GM12878 (cell line): ENCODE measurements around the gene TNP1. TPM values are rescaled to one million over a fixed set of nuclear protein-coding genes. Genes with fewer than 3 reads are reported as not detected.

ENCODE experiments used
- ATAC-seq: fragments of 200-7000 bp; cut with Tn5 transposase; 3 replicates; pipeline ENCODE4 v1.9.1; 2020; ENCODE audit warnings: mild to moderate bottlenecking, moderate library complexity
- BruUV-seq: library from RNA; stranded (reverse); fragments of 400-500 nt; replicated peaks from 2 replicates; lab custom pipeline; 2021; lab: Mats Ljungman, UMichigan
- CTCF ChIA-PET: fragments of 300-600 bp; sonication (Branson Sonifier 250); formaldehyde crosslinking; extraction: SDS; loops from one replicate; lab custom pipeline; 2021; ENCODE audit warnings: inconsistent platforms; lab: Yijun Ruan, JAX
- POLR2A ChIA-PET: fragments of 350-600 bp; formaldehyde crosslinking; extraction: SDS; loops from one replicate; lab custom pipeline; 2021; ENCODE audit warnings: inconsistent platforms; lab: Charles Lee
- RAD21 ChIA-PET: fragments of 300-600 bp; sonication (Branson Sonifier 250); formaldehyde crosslinking; loops from one replicate; lab custom pipeline; 2023; ENCODE audit warnings: antibody characterized with exemption; ENCODE audit not compliant: unreplicated experiment; lab: Charles Lee
- SMC1A ChIA-PET: fragments of 300-600 bp; sonication (Branson Sonifier 250); formaldehyde crosslinking; loops from one replicate; lab custom pipeline; 2023; ENCODE audit not compliant: unreplicated experiment, uncharacterized antibody; lab: Charles Lee
- DNase-seq: peaks from one replicate; pipeline ENCODE4 v3.0.0-alpha.2; 2011; ENCODE audit warnings: low read depth, low spot score
- FAIRE-seq: peaks from 3 replicates; lab custom pipeline; 2011; peaks lifted over from hg19 to GRCh38; lab: Jason Lieb, UNC
- H2AFZ ChIP-seq: 2 replicates; pipeline ENCODE4 v1.6.0; 2011; ENCODE audit warnings: low read depth, low read length, control low read depth; ENCODE audit not compliant: control insufficient read depth
- H3K27ac ChIP-seq: 2 replicates; pipeline ENCODE4 v1.5.1; 2011; ENCODE audit warnings: control low read depth; ENCODE audit not compliant: control insufficient read depth, insufficient read depth
- H3K27me3 ChIP-seq, 2 experiments: replicated peaks in 1 of 2; 2 replicates each; pipeline versions ENCODE4 v1.6.0 to v1.6.1; 2011; ENCODE audit warnings: low read length in 1 of 2; ENCODE audit not compliant: control insufficient read depth in 2 of 2, insufficient read depth in 2 of 2
- H3K36me3 ChIP-seq, 2 experiments: 2 replicates each; pipeline ENCODE4 v1.5.1; 2011; ENCODE audit warnings: low read length in 1 of 2; ENCODE audit not compliant: control insufficient read depth in 2 of 2, insufficient read depth in 2 of 2
- H3K4me1 ChIP-seq: 2 replicates; pipeline ENCODE4 v1.6.1; 2011; ENCODE audit warnings: mild to moderate bottlenecking, low read length, moderate library complexity, mixed read lengths; ENCODE audit not compliant: control insufficient read depth, insufficient read depth
- H3K4me2 ChIP-seq: 2 replicates; pipeline ENCODE4 v1.6.0; 2011; ENCODE audit warnings: control low read depth; ENCODE audit not compliant: control insufficient read depth, insufficient read depth
- H3K4me3 ChIP-seq: fragments of 200-600 bp; sonication (generic); 2 replicates; pipeline ENCODE4 v1.5.1; 2016
- H3K79me2 ChIP-seq: 2 replicates; pipeline ENCODE4 v1.6.0; 2011; ENCODE audit warnings: low read length; ENCODE audit not compliant: control insufficient read depth, insufficient read depth
- H3K9ac ChIP-seq: 2 replicates; pipeline ENCODE4 v1.8.0; 2011; ENCODE audit warnings: low read length, control low read depth, mixed read lengths; ENCODE audit not compliant: control insufficient read depth, insufficient read depth
- H3K9me3 ChIP-seq: replicated peaks from 3 replicates; pipeline ENCODE4 v1.5.1; 2011; ENCODE audit warnings: mild to moderate bottlenecking, low read length; ENCODE audit not compliant: control insufficient read depth, insufficient read depth
- H4K20me1 ChIP-seq: 2 replicates; pipeline ENCODE4 v1.6.0; 2011; ENCODE audit not compliant: control insufficient read depth, insufficient read depth
- ATF2 ChIP-seq: IDR thresholded peaks from 2 replicates; pipeline ENCODE4 v1.6.1; 2012; ENCODE audit warnings: low read length, inconsistent platforms
- ATF3 ChIP-seq: IDR thresholded peaks from 2 replicates; pipeline ENCODE4 v1.6.1; 2011; ENCODE audit warnings: low read depth, mild to moderate bottlenecking, low read length, moderate library complexity, borderline replicate concordance; ENCODE audit errors: extremely low read depth
- BACH1 ChIP-seq: fragments of 450-650 bp; IDR thresholded peaks from 2 replicates; pipeline ENCODE4 v1.6.1; 2017; ENCODE audit warnings: mild to moderate bottlenecking, borderline replicate concordance
- BCL3 ChIP-seq: IDR thresholded peaks from 2 replicates; pipeline ENCODE4 v1.6.1; 2011; ENCODE audit warnings: borderline replicate concordance, low read depth, mild to moderate bottlenecking, moderate library complexity, low read length; ENCODE audit not compliant: insufficient read depth, poor library complexity, severe bottlenecking
- E4F1 ChIP-seq: fragments of 450-650 bp; IDR thresholded peaks from 2 replicates; pipeline ENCODE4 v1.6.1; 2018; ENCODE audit warnings: borderline replicate concordance, mild to moderate bottlenecking; ENCODE audit not compliant: partially characterized antibody
- HDAC6 ChIP-seq: fragments of 200-600 bp; sonication (generic); IDR thresholded peaks from one replicate; pipeline ENCODE4 v1.8.0; 2017; ENCODE audit warnings: antibody characterized with exemption; ENCODE audit not compliant: unreplicated experiment
- KDM1A ChIP-seq: fragments of 200-600 bp; sonication (generic); IDR thresholded peaks from 2 replicates; pipeline ENCODE4 v1.6.1; 2016; ENCODE audit warnings: borderline replicate concordance
- MEF2B ChIP-seq: fragments of 450-650 bp; IDR thresholded peaks from 2 replicates; pipeline ENCODE4 v1.6.1; 2018; ENCODE audit warnings: mild to moderate bottlenecking, moderate library complexity; ENCODE audit not compliant: partially characterized antibody, poor library complexity, severe bottlenecking
- MYB ChIP-seq: fragments of 150-350 bp; IDR thresholded peaks from 2 replicates; pipeline ENCODE4 v1.6.1; 2014; ENCODE audit warnings: mild to moderate bottlenecking, low read depth, low read length, borderline replicate concordance
- RAD51 ChIP-seq: fragments of 450-650 bp; IDR thresholded peaks from 2 replicates; pipeline ENCODE4 v1.6.1; 2016; ENCODE audit warnings: moderate library complexity, mild to moderate bottlenecking, inconsistent platforms
- RCOR1 ChIP-seq: conservative IDR thresholded peaks from 2 replicates; pipeline ENCODE4 v1.6.1; 2012; ENCODE audit warnings: low read depth, low read length, improper control_type of control experiment
- SPI1 ChIP-seq: IDR thresholded peaks from 2 replicates; pipeline ENCODE4 v1.6.1; 2011; ENCODE audit warnings: low read depth, mild to moderate bottlenecking, low read length, moderate library complexity, borderline replicate concordance; ENCODE audit not compliant: insufficient read depth
- STAT3 ChIP-seq: IDR thresholded peaks from 2 replicates; pipeline ENCODE4 v1.6.1; 2011; ENCODE audit warnings: low read depth, low read length, improper control_type of control experiment
- SUZ12 ChIP-seq: fragments of 200-600 bp; sonication (generic); IDR thresholded peaks from one replicate; pipeline ENCODE4 v1.6.1; 2018; ENCODE audit warnings: antibody characterized with exemption, mild to moderate bottlenecking; ENCODE audit not compliant: unreplicated experiment
- TBL1XR1 ChIP-seq: IDR thresholded peaks from 2 replicates; pipeline ENCODE4 v1.6.1; 2012; ENCODE audit warnings: low read depth, low read length, improper control_type of control experiment
- TCF3 ChIP-seq: IDR thresholded peaks from 2 replicates; pipeline ENCODE4 v1.6.1; 2012; ENCODE audit warnings: low read depth, mild to moderate bottlenecking, low read length, borderline replicate concordance; ENCODE audit not compliant: insufficient read depth
- ZBED1 ChIP-seq: IDR thresholded peaks from 2 replicates; pipeline ENCODE4 v1.6.1; 2016; ENCODE audit warnings: borderline replicate concordance
- WGBS: methylation state at CpG from one replicate; pipeline ENCODE4 v1.1.6; 2016; ENCODE audit warnings: low lambda C conversion rate; ENCODE audit not compliant: insufficient replicate concordance, insufficient coverage; ENCODE audit errors: missing lambda C conversion rate; 5-methylcytosine and 5-hydroxymethylcytosine counted together
- in situ Hi-C: fragments of 300-500 bp; cut with MboI; formaldehyde crosslinking; loops from 9 replicates; pipeline ENCODE4 v1.14.3; 2018; ENCODE audit warnings: mixed read lengths
- intact Hi-C: fragments of 100-400 bp; cut with micrococcal nuclease; formaldehyde crosslinking; loops from one replicate; pipeline ENCODE4 v1.14.2; 2022; ENCODE audit not compliant: unreplicated experiment
- polyA plus RNA-seq, 11 experiments: library from polyadenylated mRNA; depleted of rRNA in 4 of 11; unstranded in 6 of 11; stranded (reverse) in 5 of 11; fragments of >200 nt; fragmentation: Nextera tagmentation in 4 of 11; fragmentation: Illumina TruSeq in 1 of 11; extraction: Ambion mirVana in 4 of 11; extraction: Trizol in 1 of 11; gene quantifications; 1 replicate in 1 of 11; 2 replicates in 10 of 11; pipeline versions ENCODE4 v1.2.1 to v1.2.3, GENCODE V29; 2011 to 2016; ENCODE audit warnings: inconsistent platforms in 2 of 11, missing spikeins in 2 of 11, low read depth in 1 of 11
- total RNA-seq, 4 experiments: library from RNA; depleted of rRNA in 3 of 4; stranded (reverse); fragments of >200 nt in 3 of 4; fragmentation: Illumina TruSeq in 1 of 4; extraction: Trizol in 1 of 4; gene quantifications; 2 replicates each; pipeline versions ENCODE4 v1.2.1 to v1.2.3, GENCODE V29; 2013 to 2021

Gene TNP1
- total and polyA plus RNA-seq, 10 of the 15 experiments (the other 5 are each of a cell fraction or from before 2014, with no cell fraction given) = not detected

- TF ChIP-seq MYB (no peak), ATF3 (no peak), TCF3 (no peak), STAT3 (no peak), BACH1 (no peak)
- TF ChIP-seq, all 136 proteins: peak for 0
Observed at GRCh38 chr2:216855605-216856004, 4.3 kb downstream of the TNP1 start (continued).

- Histone ChIP-seq H3K4me1 (no peaks in the 10 kb centered on the region), H3K79me2 (no peaks in the 10 kb centered on the region), H3K9me3 (no peaks in the 10 kb centered on the region), H3K4me3 (no peak overlapping the region), H3K27ac (no peak overlapping the region), H2AFZ (no peak overlapping the region), H4K20me1 (no peaks in the 10 kb centered on the region), H3K9ac (no peak overlapping the region), H3K27me3 (no peaks in the 10 kb centered on the region), H3K36me3 (no peaks in the 10 kb centered on the region), H3K4me2 (no peak overlapping the region)
- ChIA-PET CTCF (no interaction called here), POLR2A (no interaction called here), RAD21 (no interaction called here)
- FAIRE-seq = no peak
- intact Hi-C loops = no loop called here
- ATAC-seq = no peak
- DNase-seq = no peak
- BruUV-seq = no TSS peak
- WGBS = 33% methylated on average over 4 of the region's 4 CpGs
- in situ Hi-C loops = no loop called here
- no peak for TF ChIP-seq KDM1A
- no peak for TF ChIP-seq E4F1
- TF ChIP-seq MEF2B = no peak
- TF ChIP-seq SPI1 = no peak
- TF ChIP-seq SUZ12 = no peak
- TF ChIP-seq RAD51 = no peak
- TF ChIP-seq ATF2 = no peak
- no peak for TF ChIP-seq ZBED1
- no peak for TF ChIP-seq STAT3
- TF ChIP-seq BCL3 = no peak
- no peak for TF ChIP-seq HDAC6
- TF ChIP-seq RCOR1 = no peak
- no peak for TF ChIP-seq TBL1XR1
- TF ChIP-seq, all 136 proteins: peak for 0
- SMC1A ChIA-PET = no interaction called here
Observed at GRCh38 chr2:216855079-216855478, 4.8 kb downstream of the TNP1 start.
